Ascending aorta (tissue), 2 donors: ENCODE measurements around the gene MRPL52. TPM values are rescaled to one million over a fixed set of nuclear protein-coding genes. Genes with fewer than 3 reads are reported as not detected.

ENCODE experiments used
- DNase-seq, 2 donors: peaks; one replicate each; pipeline ENCODE4 v3.0.0-alpha.2; 2019; ENCODE audit warnings: low spot score in 2 of 2
- H3K27ac ChIP-seq, 2 donors: fragments of 200-600 bp; sonication (generic); one replicate each; pipeline ENCODE4 v1.5.1; 2016 to 2017; ENCODE audit warnings: mild to moderate bottlenecking in 1 of 2
- H3K27me3 ChIP-seq: fragments of 200-600 bp; sonication (generic); one replicate; pipeline ENCODE4 v1.5.1; 2017
- H3K36me3 ChIP-seq, 2 donors: fragments of 200-600 bp; sonication (generic); one replicate each; pipeline ENCODE4 v1.5.1; 2016
- H3K4me1 ChIP-seq, 2 donors: fragments of 200-600 bp; sonication (generic); one replicate each; pipeline ENCODE4 v1.5.1; 2016 to 2017; ENCODE audit warnings: mild to moderate bottlenecking in 1 of 2
- H3K4me3 ChIP-seq, 2 donors: fragments of 200-600 bp; sonication (generic); one replicate each; pipeline ENCODE4 v1.5.1; 2016 to 2017; ENCODE audit warnings: mild to moderate bottlenecking in 1 of 2
- H3K9me3 ChIP-seq, 2 donors: fragments of 200-600 bp; sonication (generic); one replicate each; pipeline ENCODE4 v1.5.1; 2016
- CTCF ChIP-seq, 3 experiments: fragments of 200-600 bp in 2 of 3; fragments of 450-650 bp in 1 of 3; sonication (generic) in 2 of 3; IDR thresholded peaks; one replicate each; pipeline ENCODE4 v1.5.1; 2016 to 2019; ENCODE audit warnings: antibody characterized with exemption in 3 of 3, mild to moderate bottlenecking in 1 of 3, moderate library complexity in 1 of 3
- intact Hi-C: fragments of 100-400 bp; cut with DNase I; formaldehyde crosslinking; loops from one replicate; pipeline ENCODE4 v1.15.1; 2023
- total RNA-seq: library from RNA; depleted of rRNA; stranded (reverse); fragments of >200 nt; gene quantifications from one replicate; pipeline ENCODE4 v1.1.0, GENCODE V29; 2016

MRPL52 gene
- total RNA-seq, 1 donor from 2014 or later, result 6.6 TPM

GRCh38 chr14:22845821-22846625 is 16.3 kb downstream of the MRPL52 start:
- intact Hi-C loops, result loop anchor here (10.0 kb wide), 1 partner anchor 1371 kb away; the partner anchor contains the start of genes RAB2B and TOX4
- no peak for DNase-seq
- TF ChIP-seq CTCF (IDR thresholded peaks at IDR 0.05), result no peak
- Histone ChIP-seq H3K27ac (peak overlapping the region; percentile 87 to 91), H3K36me3 (peaks cover 58 to 59% of the 10 kb centered on the region in 2 donors), H3K9me3 (no peaks in the 10 kb centered on the region), H3K4me3 (no peak overlapping the region), H3K4me1 (peaks cover 33 to 51% of the 10 kb centered on the region in 2 donors), H3K27me3 (no peaks in the 10 kb centered on the region)

- H3K9me3 ChIP-seq, result no peaks in the 10 kb centered on the region
- H3K4me1 ChIP-seq, result peaks cover 40 to 58% of the 10 kb centered on the region in 2 donors
- TF ChIP-seq CTCF (IDR thresholded peaks at IDR 0.05), result no peak
- H3K27ac ChIP-seq, result peak overlapping the region; percentile 87 to 91
- H3K36me3 ChIP-seq, result peaks cover 50 to 51% of the 10 kb centered on the region in 2 donors
- DNase-seq, result no peak
- intact Hi-C loops, result loop anchor here (10.0 kb wide), 1 partner anchor 1372 kb away; the partner anchor contains the start of genes RAB2B and TOX4
- peak overlapping the region in 1 of 2 donors; percentile 4 for H3K4me3 ChIP-seq
- no peaks in the 10 kb centered on the region for H3K27me3 ChIP-seq
Observed at GRCh38 chr14:22846811-22847307, 17.2 kb downstream of the MRPL52 start.

- no peak for TF ChIP-seq CTCF (IDR thresholded peaks at IDR 0.05)
- peaks cover 41% of the 10 kb centered on the region in 2 donors for H3K36me3 ChIP-seq
- intact Hi-C loops, result loop anchor here (2.0 to 10.0 kb wide), 2 partner anchors 259 to 1373 kb away; partner anchors contain the start of genes DAD1, RAB2B and TOX4
- H3K4me3 ChIP-seq, result peak overlapping the region in 1 of 2 donors; percentile 32
- H3K9me3 ChIP-seq, result no peaks in the 10 kb centered on the region
- no peaks in the 10 kb centered on the region for H3K27me3 ChIP-seq
- H3K27ac ChIP-seq, result peak overlapping the region; percentile 87 to 91
- H3K4me1 ChIP-seq, result peaks cover 42 to 62% of the 10 kb centered on the region in 2 donors
- DNase-seq, result no peak
Observed at GRCh38 chr14:22847661-22848341, 18.1 kb downstream of the MRPL52 start.

GRCh38 chr14:22848351-22849164 is 18.9 kb downstream of the MRPL52 start:
- Histone ChIP-seq H3K9me3 (no peaks in the 10 kb centered on the region), H3K36me3 (peaks cover 33 to 34% of the 10 kb centered on the region in 2 donors), H3K4me3 (peak overlapping the region; percentile 3 to 32), H3K4me1 (peaks cover 48 to 66% of the 10 kb centered on the region in 2 donors), H3K27ac (peak overlapping the region; percentile 87 to 91), H3K27me3 (no peaks in the 10 kb centered on the region)
- intact Hi-C loops, result loop anchor here (2.0 to 10.0 kb wide), 2 partner anchors 260 to 1374 kb away; partner anchors contain the start of genes DAD1, RAB2B and TOX4
- no peak for TF ChIP-seq CTCF (IDR thresholded peaks at IDR 0.05)
- peak in 1 of 2 donors; percentile 90 for DNase-seq
